IMR-90 (cell line): ENCODE measurements around the gene ORC4. TPM values are rescaled to one million over a fixed set of nuclear protein-coding genes. Genes with fewer than 3 reads are reported as not detected.

Source experiments
- ATAC-seq: fragments of 200-7000 bp; cut with Tn5 transposase; 2 replicates; pipeline ENCODE4 v1.9.1; 2020; ENCODE audit warnings: low read depth, mild to moderate bottlenecking, moderate library complexity
- BruUV-seq: library from RNA; stranded (reverse); fragments of 400-500 nt; replicated peaks from 2 replicates; lab custom pipeline; 2021; lab: Mats Ljungman, UMichigan
- CTCF ChIA-PET: fragments of 300-600 bp; formaldehyde crosslinking; extraction: SDS; loops from one replicate; lab custom pipeline; 2021; ENCODE audit warnings: antibody characterized with exemption; lab: Yijun Ruan, JAX
- POLR2A ChIA-PET: fragments of 300-600 bp; sonication (Branson Sonifier 250); formaldehyde crosslinking; loops from one replicate; lab custom pipeline; 2022; ENCODE audit warnings: antibody characterized with exemption; ENCODE audit not compliant: unreplicated experiment; lab: Charles Lee
- DNase-seq: peaks from one replicate; pipeline ENCODE4 v3.0.0; 2013
- H2AFZ ChIP-seq: replicated peaks from 2 replicates; pipeline ENCODE3; 2013; ENCODE audit warnings: low read length, mild to moderate bottlenecking; ENCODE audit not compliant: poor library complexity
- H2AK5ac ChIP-seq: 2 replicates; pipeline ENCODE4 v1.6.1; 2013; ENCODE audit warnings: low read depth, low read length, inconsistent platforms
- H2AK9ac ChIP-seq: replicated peaks from 2 replicates; pipeline ENCODE3; 2013; ENCODE audit warnings: mild to moderate bottlenecking, low read depth, low read length, moderate library complexity; ENCODE audit not compliant: poor library complexity
- H2BK120ac ChIP-seq: 2 replicates; pipeline ENCODE4 v1.6.1; 2013; ENCODE audit warnings: low read depth, low read length, inconsistent platforms
- H2BK15ac ChIP-seq: 3 replicates; pipeline ENCODE4 v1.6.1; 2013; ENCODE audit warnings: low read depth, low read length, inconsistent platforms
- H2BK20ac ChIP-seq: 2 replicates; pipeline ENCODE4 v1.6.1; 2013; ENCODE audit warnings: low read depth, mild to moderate bottlenecking, inconsistent platforms, low read length, moderate library complexity
- H2BK5ac ChIP-seq: 2 replicates; pipeline ENCODE4 v1.6.1; 2013; ENCODE audit warnings: mild to moderate bottlenecking, low read depth, low read length, inconsistent platforms; ENCODE audit not compliant: poor library complexity, severe bottlenecking
- H3K14ac ChIP-seq: replicated peaks from 2 replicates; pipeline ENCODE4 v1.6.1; 2013; ENCODE audit warnings: low read depth, low read length, inconsistent platforms
- H3K18ac ChIP-seq: 2 replicates; pipeline ENCODE4 v1.6.1; 2013; ENCODE audit warnings: low read depth, low read length, control low read depth
- H3K23ac ChIP-seq: 2 replicates; pipeline ENCODE4 v1.6.1; 2013; ENCODE audit warnings: low read depth, low read length, inconsistent platforms
- H3K27ac ChIP-seq: 2 replicates; pipeline ENCODE4 v1.5.1; 2013; ENCODE audit warnings: mild to moderate bottlenecking, control low read depth, low read length; ENCODE audit not compliant: insufficient read depth
- H3K27me3 ChIP-seq: 2 replicates; pipeline ENCODE4 v1.6.1; 2013; ENCODE audit warnings: low read length; ENCODE audit not compliant: control insufficient read depth, insufficient read depth
- H3K36me3 ChIP-seq: 2 replicates; pipeline ENCODE4 v1.6.1; 2013; ENCODE audit warnings: low read length, mixed read lengths; ENCODE audit not compliant: control insufficient read depth, insufficient read depth
- H3K4ac ChIP-seq: 2 replicates; pipeline ENCODE4 v1.6.1; 2013; ENCODE audit warnings: low read depth, low read length, inconsistent platforms
- H3K4me1 ChIP-seq: 2 replicates; pipeline ENCODE4 v1.6.1; 2013; ENCODE audit warnings: low read length, mixed read lengths; ENCODE audit not compliant: control insufficient read depth, insufficient read depth
- H3K4me2 ChIP-seq: 2 replicates; pipeline ENCODE4 v1.6.1; 2013; ENCODE audit warnings: low read depth, mild to moderate bottlenecking, control low read depth, low read length, moderate library complexity
- H3K4me3 ChIP-seq: 2 replicates; pipeline ENCODE4 v1.5.1; 2013; ENCODE audit warnings: low read depth, mild to moderate bottlenecking, control low read depth, low read length, moderate library complexity; ENCODE audit not compliant: insufficient read depth
- H3K56ac ChIP-seq: 2 replicates; pipeline ENCODE4 v1.6.1; 2013; ENCODE audit warnings: low read length, inconsistent platforms; ENCODE audit not compliant: insufficient read depth; ENCODE audit errors: extremely low read depth
- H3K79me1 ChIP-seq, 2 experiments: 2 replicates each; pipeline ENCODE4 v1.6.1; 2013; ENCODE audit warnings: low read length in 2 of 2, inconsistent platforms in 1 of 2, low read depth in 1 of 2
- H3K9ac ChIP-seq: 2 replicates; pipeline ENCODE4 v1.6.1; 2013; ENCODE audit warnings: low read depth, low read length, control low read depth
- H3K9me1 ChIP-seq: 2 replicates; pipeline ENCODE4 v1.6.1; 2013; ENCODE audit warnings: low read length, inconsistent platforms; ENCODE audit not compliant: insufficient read depth
- H3K9me3 ChIP-seq: 2 replicates; pipeline ENCODE4 v1.6.1; 2013; ENCODE audit warnings: low read length; ENCODE audit not compliant: control insufficient read depth, insufficient read depth
- H4K20me1 ChIP-seq: 2 replicates; pipeline ENCODE4 v1.6.1; 2013; ENCODE audit warnings: low read length, inconsistent platforms; ENCODE audit not compliant: insufficient read depth
- H4K5ac ChIP-seq: 2 replicates; pipeline ENCODE4 v1.6.1; 2013; ENCODE audit warnings: mild to moderate bottlenecking, low read depth, low read length, control low read depth
- H4K8ac ChIP-seq, 2 experiments: 2 replicates each; pipeline ENCODE4 v1.6.1; 2013; ENCODE audit warnings: low read depth in 2 of 2, low read length in 2 of 2, control low read depth in 1 of 2, inconsistent platforms in 1 of 2
- H4K91ac ChIP-seq: 2 replicates; pipeline ENCODE4 v1.6.1; 2013; ENCODE audit warnings: low read depth, low read length, inconsistent platforms; ENCODE audit not compliant: insufficient read depth
- CEBPB ChIP-seq: IDR thresholded peaks from 2 replicates; pipeline ENCODE4 v1.6.1; 2012; ENCODE audit warnings: low read depth, low read length, improper control_type of control experiment
- ELK1 ChIP-seq: fragments of 150-350 bp; IDR thresholded peaks from 2 replicates; pipeline ENCODE4 v1.6.1; 2016; ENCODE audit warnings: low read depth, mild to moderate bottlenecking, low read length, moderate library complexity, borderline replicate concordance
- MAFK ChIP-seq: IDR thresholded peaks from 2 replicates; pipeline ENCODE4 v1.6.1; 2012; ENCODE audit warnings: low read depth, low read length, improper control_type of control experiment
- MXI1 ChIP-seq: IDR thresholded peaks from 2 replicates; pipeline ENCODE4 v1.6.1; 2012; ENCODE audit warnings: low read depth, mild to moderate bottlenecking, low read length, moderate library complexity, borderline replicate concordance
- POLR2A ChIP-seq: IDR thresholded peaks from 2 replicates; pipeline ENCODE4 v1.6.1; 2012; ENCODE audit warnings: mild to moderate bottlenecking, low read depth, low read length
- WGBS, 2 experiments: methylation state at CpG; one replicate each; pipeline versions ENCODE4 v1.1.5 to v1.1.7; 2013; ENCODE audit warnings: missing lambda C conversion rate in 2 of 2; ENCODE audit not compliant: insufficient read length in 1 of 2; ENCODE audit errors: extremely low coverage in 2 of 2; 5-methylcytosine and 5-hydroxymethylcytosine counted together
- dilution Hi-C: fragments of 300-500 bp; cut with HindIII; formaldehyde crosslinking; loops from one replicate; pipeline ENCODE4 v1.14.3; 2018; ENCODE audit warnings: low sequenced_read_pairs; ENCODE audit not compliant: unreplicated experiment
- in situ Hi-C: fragments of 300-500 bp; cut with MboI; formaldehyde crosslinking; loops from 3 replicates; pipeline ENCODE4 v1.14.3; 2019; ENCODE audit warnings: low sequenced_read_pairs, inconsistent platforms, mixed read lengths
- intact Hi-C: fragments of 100-400 bp; cut with micrococcal nuclease; formaldehyde crosslinking; loops from 2 replicates; pipeline ENCODE4 v1.10.0; 2022
- polyA plus RNA-seq, 3 experiments: library from polyadenylated mRNA; depleted of rRNA; stranded (reverse); fragments of >200 nt; gene quantifications; 2 replicates each; pipeline ENCODE4 v1.2.3, GENCODE V29; 2012; ENCODE audit warnings: low replicate concordance in 1 of 3
- total RNA-seq: library from RNA; depleted of rRNA; stranded (reverse); fragments of >200 nt; gene quantifications from 2 replicates; pipeline ENCODE4 v1.2.3, GENCODE V29; 2012

The ORC4 gene
- total and polyA plus RNA-seq, 2 of the 4 experiments (the other 2 are of a cell fraction) = 20.6 to 23.5 TPM

- BruUV-seq = no TSS peak
- Histone ChIP-seq H3K36me3 (peaks cover 6% of the 10 kb centered on the region), H2BK5ac (no peak overlapping the region), H3K4me1 (0 out of 2 replicates have a peak, but pooled peaks cover 3% of the 10 kb centered on the region), H3K27ac (no peak overlapping the region), H3K9me1 (peaks cover 3% of the 10 kb centered on the region; the same call in 1 of the 2 replicates), H2BK15ac (no peak overlapping the region), H4K5ac (no peak overlapping the region), H2AK9ac (no peak overlapping the region), H2AFZ (no peak overlapping the region), H3K14ac (no peak overlapping the region), H4K91ac (no peak overlapping the region), H2BK120ac (no peak overlapping the region), H2AK5ac (no peak overlapping the region), H3K4ac (no peak overlapping the region), H4K20me1 (peaks cover 6% of the 10 kb centered on the region; the same call in 1 of the 2 replicates), H3K79me1 (peaks cover 9 to 17% of the 10 kb centered on the region in 2 experiments; a peak in 3 of 4 replicates), H3K27me3 (no peaks in the 10 kb centered on the region), H3K9me3 (no peaks in the 10 kb centered on the region), H3K56ac (no peak overlapping the region), H3K9ac (no peak overlapping the region), H2BK20ac (no peak overlapping the region), H3K18ac (no peak overlapping the region), H3K4me3 (no peak overlapping the region), H4K8ac (no peak overlapping the region), H3K4me2 (no peak overlapping the region), H3K23ac (no peak overlapping the region)
- ATAC-seq (no peak), DNase-seq (no peak)
- no CpG with 5 or more reads among the region's 1 CpG for WGBS, 2 experiments
- ChIA-PET POLR2A (no interaction called here), CTCF (interaction anchor here (1.4 kb wide), 1 partner anchor 509 kb away, joined by 4 read pairs; no protein-coding TSS in a partner anchor)
- in situ Hi-C loops (no loop called here), intact Hi-C loops (no loop called here), dilution Hi-C loops (no loop called here)
- TF ChIP-seq CEBPB = no peak
- no peak for TF ChIP-seq ELK1
- no peak for TF ChIP-seq MXI1
- TF ChIP-seq MAFK = no peak
- TF ChIP-seq POLR2A = no peak
These were observed 20.4 kb downstream of the ORC4 start for GRCh38 chr2:148000095-148000494.
